HUES64 (cell line): ENCODE data around the gene NUAK1.
"Not testable (repeated sequence)": the region's sequence is repeated elsewhere in the genome, so short reads cannot be mapped to it uniquely, and the experiment has no call there.

Source experiments
- H3K27ac ChIP-seq: 2 replicates; pipeline ENCODE4 v1.7.0; 2013; ENCODE audit warnings: low read depth, low read length, inconsistent platforms
- H3K27me3 ChIP-seq: 2 replicates; pipeline ENCODE4 v1.6.1; 2013; ENCODE audit warnings: mild to moderate bottlenecking, low read length; ENCODE audit not compliant: insufficient read depth
- H3K36me3 ChIP-seq: 2 replicates; pipeline ENCODE4 v1.6.1; 2013; ENCODE audit warnings: mild to moderate bottlenecking, low read length; ENCODE audit not compliant: insufficient read depth
- H3K4me1 ChIP-seq: 2 replicates; pipeline ENCODE4 v1.6.1; 2013; ENCODE audit warnings: mild to moderate bottlenecking, low read length, moderate library complexity; ENCODE audit not compliant: insufficient read depth
- H3K4me3 ChIP-seq: 2 replicates; pipeline ENCODE4 v1.5.1; 2013; ENCODE audit warnings: mild to moderate bottlenecking, low read length, moderate library complexity
- H3K9ac ChIP-seq: 2 replicates; pipeline ENCODE4 v1.6.1; 2013; ENCODE audit warnings: mild to moderate bottlenecking, low read depth, low read length
- H3K9me3 ChIP-seq: 2 replicates; pipeline ENCODE4 v1.6.1; 2013; ENCODE audit warnings: low read depth, low read length; ENCODE audit not compliant: insufficient read depth
- WGBS: fragments of 150-250, 120-280 bp; methylation state at CpG from one replicate; pipeline ENCODE4 v1.1.7; 2013; ENCODE audit warnings: missing lambda C conversion rate; 5-methylcytosine and 5-hydroxymethylcytosine counted together

The NUAK1 gene

GRCh38 chr12:106027286-106027685 is 111.5 kb downstream of the NUAK1 start:
- H3K4me1 ChIP-seq: 0 out of 2 replicates have a peak, but pooled peaks cover 5% of the 10 kb centered on the region
- WGBS: 91% methylated on average over 5 of the region's 5 CpGs
- no peaks in the 10 kb centered on the region for H3K9me3 ChIP-seq
- H3K4me3 ChIP-seq: no peak overlapping the region
- no peak overlapping the region for H3K9ac ChIP-seq
- no peaks in the 10 kb centered on the region for H3K27me3 ChIP-seq
- H3K36me3 ChIP-seq: no peaks in the 10 kb centered on the region
- no peak overlapping the region for H3K27ac ChIP-seq

GRCh38 chr12:106025129-106025528 is 113.6 kb downstream of the NUAK1 start:
- WGBS: 100% methylated on average over 2 of the region's 2 CpGs
- Histone ChIP-seq H3K9me3 (no peaks in the 10 kb centered on the region), H3K36me3 (no peaks in the 10 kb centered on the region), H3K27ac (no peak overlapping the region), H3K27me3 (no peaks in the 10 kb centered on the region), H3K9ac (no peak overlapping the region), H3K4me1 (0 out of 2 replicates have a peak, but pooled peaks cover 1% of the 10 kb centered on the region), H3K4me3 (no peak overlapping the region)

- Histone ChIP-seq H3K9ac (no peak overlapping the region), H3K4me1 (no peaks in the 10 kb centered on the region), H3K27ac (no peak overlapping the region), H3K27me3 (no peaks in the 10 kb centered on the region), H3K36me3 (no peaks in the 10 kb centered on the region), H3K4me3 (no peak overlapping the region), H3K9me3 (peaks cover 19% of the 10 kb centered on the region)
- WGBS: 94% methylated on average over 2 of the region's 2 CpGs
Observed at GRCh38 chr12:106023039-106023438, 115.7 kb downstream of the NUAK1 start.

GRCh38 chr12:106022568-106023012 is 116.2 kb downstream of the NUAK1 start:
- no peaks in the 10 kb centered on the region for H3K4me1 ChIP-seq
- 94% methylated on average over 5 of the region's 5 CpGs for WGBS
- no peak overlapping the region for H3K4me3 ChIP-seq
- peaks cover 23% of the 10 kb centered on the region for H3K9me3 ChIP-seq
- no peak overlapping the region for H3K27ac ChIP-seq
- H3K27me3 ChIP-seq: no peaks in the 10 kb centered on the region
- no peak overlapping the region for H3K9ac ChIP-seq
- no peaks in the 10 kb centered on the region for H3K36me3 ChIP-seq

- no peak overlapping the region for H3K27ac ChIP-seq
- whole genome bisulfite sequencing: 89% methylated on average over 5 of the region's 5 CpGs
Observed at GRCh38 chr12:106021516-106021915, 117.2 kb downstream of the NUAK1 start.

GRCh38 chr12:106020736-106021135 is 118.0 kb downstream of the NUAK1 start:
- Histone ChIP-seq H3K9ac (no peak overlapping the region), H3K4me1 (no peaks in the 10 kb centered on the region), H3K4me3 (no peak overlapping the region), H3K27ac (no peak overlapping the region), H3K27me3 (no peaks in the 10 kb centered on the region), H3K36me3 (no peaks in the 10 kb centered on the region), H3K9me3 (peaks cover 23% of the 10 kb centered on the region)
- 96% methylated on average over 3 of the region's 3 CpGs for WGBS

More at GRCh38 chr12:106021516-106021915, 117.2 kb downstream of the NUAK1 start:
- peaks cover 23% of the 10 kb centered on the region for H3K9me3 ChIP-seq
- H3K36me3 ChIP-seq: no peaks in the 10 kb centered on the region
- no peak overlapping the region for H3K9ac ChIP-seq
- no peaks in the 10 kb centered on the region for H3K27me3 ChIP-seq
- H3K4me1 ChIP-seq: no peaks in the 10 kb centered on the region
- H3K4me3 ChIP-seq: no peak overlapping the region

- no peaks in the 10 kb centered on the region for H3K27me3 ChIP-seq
- WGBS: 91% methylated on average over 2 of the region's 2 CpGs
- H3K9me3 ChIP-seq: peaks cover 23% of the 10 kb centered on the region
- H3K4me3 ChIP-seq: no peak overlapping the region
- no peak overlapping the region for H3K9ac ChIP-seq
- no peaks in the 10 kb centered on the region for H3K4me1 ChIP-seq
- no peak overlapping the region for H3K27ac ChIP-seq
- H3K36me3 ChIP-seq: no peaks in the 10 kb centered on the region
Observed at GRCh38 chr12:106019144-106019543, 119.6 kb downstream of the NUAK1 start.

GRCh38 chr12:106018286-106018685 is 120.5 kb downstream of the NUAK1 start:
- Histone ChIP-seq H3K4me3 (no peak overlapping the region), H3K9me3 (peaks cover 23% of the 10 kb centered on the region), H3K4me1 (no peaks in the 10 kb centered on the region), H3K27ac (no peak overlapping the region), H3K27me3 (no peaks in the 10 kb centered on the region), H3K9ac (no peak overlapping the region), H3K36me3 (no peaks in the 10 kb centered on the region)
- WGBS: 100% methylated on average over 1 of the region's 1 CpG

- H3K4me1 ChIP-seq, H3K4me3 ChIP-seq, H3K9ac ChIP-seq, H3K27ac ChIP-seq, H3K27me3 ChIP-seq, H3K36me3 ChIP-seq: not testable (repeated sequence)
- WGBS: 90% methylated on average over 7 of the region's 7 CpGs
- H3K9me3 ChIP-seq: peaks cover 23% of the 10 kb centered on the region
Observed at GRCh38 chr12:106016601-106017278, 122.0 kb downstream of the NUAK1 start.

GRCh38 chr12:106015646-106016045 is 123.1 kb downstream of the NUAK1 start:
- H3K4me3 ChIP-seq: no peak overlapping the region
- peaks cover 23% of the 10 kb centered on the region for H3K9me3 ChIP-seq
- no peaks in the 10 kb centered on the region for H3K27me3 ChIP-seq
- WGBS: 94% methylated on average over 11 of the region's 12 CpGs
- H3K4me1 ChIP-seq: no peaks in the 10 kb centered on the region
- H3K27ac ChIP-seq: no peak overlapping the region
- no peak overlapping the region for H3K9ac ChIP-seq
- no peaks in the 10 kb centered on the region for H3K36me3 ChIP-seq

- H3K36me3 ChIP-seq: no peaks in the 10 kb centered on the region
- no peak overlapping the region for H3K9ac ChIP-seq
- H3K9me3 ChIP-seq: peaks cover 13% of the 10 kb centered on the region
Observed at GRCh38 chr12:106013941-106014340, 124.8 kb downstream of the NUAK1 start.

More at GRCh38 chr12:106013941-106014340, 124.8 kb downstream of the NUAK1 start:
- 94% methylated on average over 4 of the region's 4 CpGs for WGBS
- H3K4me1 ChIP-seq: no peaks in the 10 kb centered on the region
- no peak overlapping the region for H3K4me3 ChIP-seq
- no peak overlapping the region for H3K27ac ChIP-seq
- no peaks in the 10 kb centered on the region for H3K27me3 ChIP-seq
